HG03060 (cell line): ENCODE data around the gene PLEKHJ1.

ENCODE experiments used
- ATAC-seq: cut with Tn5 transposase; IDR thresholded peaks from one replicate; pipeline ENCODE4 v1.9.1; 2021; ENCODE audit warnings: low read depth, moderate number of reproducible peaks; ENCODE audit not compliant: unreplicated experiment

The PLEKHJ1 gene

GRCh38 chr19:2239771-2240770 is 3.9 kb upstream of the PLEKHJ1 start:
- ATAC-seq, result no peak

DNA sequence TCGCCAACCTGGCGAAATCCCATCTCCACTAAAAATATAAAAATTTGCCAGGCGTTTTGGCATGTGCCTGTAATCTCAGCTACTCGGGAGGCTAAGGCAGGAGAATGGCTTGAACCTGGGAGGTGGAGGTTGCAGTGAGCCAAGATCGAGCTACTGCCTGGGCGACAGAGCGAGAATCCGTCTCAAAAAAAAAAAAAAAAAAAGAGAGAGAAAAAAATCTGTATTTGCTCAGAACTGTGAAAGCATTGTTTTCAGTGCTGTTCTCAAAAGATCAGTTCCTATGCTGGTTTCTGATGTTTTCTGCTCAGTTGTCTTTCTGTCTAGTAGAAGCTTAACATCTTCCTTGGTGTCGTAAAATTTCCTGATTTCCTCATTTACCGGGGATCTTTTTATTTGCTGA is 3.0 kb upstream of the PLEKHJ1 start:
- ATAC-seq, result no peak

GRCh38 chr19:2237869-2238153 is 1.7 kb upstream of the PLEKHJ1 start:
- no peak for ATAC-seq

DNA sequence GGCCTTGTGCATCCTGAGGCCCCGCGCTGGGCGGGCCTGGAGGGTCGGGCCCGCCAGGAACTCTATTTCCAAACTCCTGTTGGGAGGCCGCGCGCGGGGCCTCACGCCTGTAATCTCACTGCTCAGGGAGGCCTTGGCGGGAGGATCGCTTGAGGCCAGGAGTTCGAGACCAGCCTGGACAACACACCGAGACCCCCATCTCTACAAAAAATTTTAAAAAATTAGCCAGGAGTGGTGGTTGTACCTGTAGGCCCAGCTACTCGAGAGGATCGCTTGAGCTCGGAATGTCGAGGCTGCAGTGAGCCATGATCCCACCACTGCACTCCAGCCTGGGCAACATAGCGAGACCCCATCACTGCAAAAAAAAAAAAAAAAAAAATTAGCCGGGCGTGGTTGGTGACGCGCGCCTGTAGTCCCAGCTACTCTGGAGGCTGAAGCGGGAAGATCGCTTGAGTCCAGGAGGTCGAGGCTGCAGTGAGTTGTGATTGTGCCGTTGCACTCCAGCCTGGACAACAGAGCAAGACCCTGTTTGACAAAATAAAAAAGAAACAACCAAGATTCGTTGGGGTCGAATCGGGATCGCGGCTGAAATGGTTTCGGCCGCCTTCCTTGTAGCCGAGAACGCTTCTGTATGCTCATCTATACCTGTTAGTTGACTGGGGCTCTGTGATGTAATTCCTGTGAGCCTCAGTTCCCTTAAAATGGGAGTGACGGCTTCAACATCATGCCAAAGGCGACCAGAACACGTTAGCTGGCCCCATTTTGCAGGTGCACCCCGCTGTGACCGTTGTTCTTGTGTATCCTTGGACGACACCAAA is 1.1 kb upstream of the PLEKHJ1 start:
- no peak for ATAC-seq

- ATAC-seq, result no peak
These were observed 140 bp downstream of the PLEKHJ1 start for GRCh38 chr19:2236064-2236313.

- no peak for ATAC-seq
These were observed 607 bp downstream of the PLEKHJ1 start for GRCh38 chr19:2235381-2236063.

GRCh38 chr19:2234996-2235380 is 1.1 kb downstream of the PLEKHJ1 start:
- ATAC-seq, result no peak

- no peak for ATAC-seq
These were observed 2.4 kb downstream of the PLEKHJ1 start for GRCh38 chr19:2233601-2234280.

GRCh38 chr19:2232286-2233151 is 3.6 kb downstream of the PLEKHJ1 start:
- ATAC-seq, result no peak

GRCh38 chr19:2231621-2232221 is 4.4 kb downstream of the PLEKHJ1 start:
- ATAC-seq, result no peak

DNA sequence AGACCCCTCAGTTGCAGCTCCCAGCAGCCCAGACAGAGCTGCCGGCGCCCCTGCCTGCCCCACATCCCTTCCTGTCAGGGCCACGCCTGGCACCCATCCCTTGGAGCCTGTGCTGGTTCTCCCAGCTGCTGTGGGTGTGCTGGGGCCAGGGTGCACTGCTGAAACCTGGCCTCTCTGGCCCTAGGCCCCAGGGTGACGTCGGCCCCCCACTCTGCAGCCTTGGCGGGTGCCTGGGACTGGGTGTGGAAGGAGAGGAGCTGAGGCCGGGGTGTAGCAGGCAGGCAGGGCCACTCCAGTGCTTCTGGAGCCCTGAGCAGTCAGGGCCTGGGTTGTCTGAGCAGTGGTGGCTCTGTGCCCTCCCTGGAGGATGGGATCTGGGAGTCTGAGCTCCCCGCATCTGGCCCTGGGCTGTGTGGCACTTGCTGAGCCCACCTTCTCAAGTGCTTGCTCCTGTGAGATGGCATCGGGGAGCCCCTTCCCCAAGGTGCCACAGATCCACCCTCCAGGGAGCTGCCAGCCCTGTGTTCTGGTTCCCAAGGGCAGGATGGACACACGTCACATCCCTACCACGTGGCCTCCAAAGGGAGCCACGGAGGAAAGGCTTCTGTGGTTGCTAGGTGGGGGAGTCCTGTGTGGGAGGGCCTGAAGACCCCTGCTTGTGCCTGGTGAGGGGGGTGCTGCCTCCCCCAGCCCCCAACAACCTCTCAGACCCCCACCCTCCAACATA is 5.2 kb downstream of the PLEKHJ1 start:
- no peak for ATAC-seq

- no peak for ATAC-seq
These were observed 6.0 kb downstream of the PLEKHJ1 start for GRCh38 chr19:2230033-2230531.

DNA sequence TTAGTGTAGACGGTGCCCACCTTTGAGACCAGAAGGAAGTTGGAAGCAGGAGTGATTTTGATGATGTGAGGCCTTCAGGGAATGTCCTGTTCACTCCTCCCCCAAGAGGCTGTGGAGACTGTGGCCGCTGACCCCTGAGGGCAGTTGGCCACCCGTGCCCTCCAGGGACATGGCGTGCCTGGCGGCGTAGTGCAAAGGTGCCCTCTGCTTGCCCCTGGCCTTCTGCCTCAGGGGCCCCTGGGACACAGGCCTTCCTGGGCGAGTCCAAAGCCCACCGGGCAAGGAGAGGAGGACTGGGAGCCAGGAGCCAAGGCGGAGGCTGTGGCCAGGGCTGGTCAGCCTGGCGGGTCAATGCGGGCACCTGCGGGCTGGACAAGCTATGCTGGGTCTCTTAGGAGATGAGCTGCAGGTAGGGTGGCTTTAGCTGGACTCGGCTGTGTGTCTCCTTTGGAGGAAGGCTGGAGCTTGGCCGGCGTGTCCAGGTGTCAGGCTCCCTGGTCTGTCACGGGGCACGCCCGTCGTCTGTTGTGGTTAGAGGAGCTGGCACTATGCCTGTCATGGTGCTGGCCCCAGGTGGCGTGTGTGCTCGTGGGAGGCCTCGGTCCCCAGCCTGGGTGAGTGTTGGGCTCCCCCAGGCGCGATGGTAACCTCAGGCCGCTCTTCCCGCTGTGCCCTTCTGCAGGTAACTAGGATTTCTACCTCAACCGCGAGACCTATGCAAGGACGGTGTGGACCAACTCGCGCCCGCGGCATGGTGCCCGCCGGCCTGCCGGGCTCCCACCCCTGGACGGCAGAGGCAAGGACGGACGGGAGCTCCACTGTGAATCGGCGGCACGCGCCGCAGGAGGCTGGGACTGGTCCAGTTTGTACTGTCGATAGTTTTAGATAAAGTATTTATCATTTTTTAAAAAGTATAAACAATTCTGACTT is 6.8 kb downstream of the PLEKHJ1 start:
- ATAC-seq, result no peak

DNA sequence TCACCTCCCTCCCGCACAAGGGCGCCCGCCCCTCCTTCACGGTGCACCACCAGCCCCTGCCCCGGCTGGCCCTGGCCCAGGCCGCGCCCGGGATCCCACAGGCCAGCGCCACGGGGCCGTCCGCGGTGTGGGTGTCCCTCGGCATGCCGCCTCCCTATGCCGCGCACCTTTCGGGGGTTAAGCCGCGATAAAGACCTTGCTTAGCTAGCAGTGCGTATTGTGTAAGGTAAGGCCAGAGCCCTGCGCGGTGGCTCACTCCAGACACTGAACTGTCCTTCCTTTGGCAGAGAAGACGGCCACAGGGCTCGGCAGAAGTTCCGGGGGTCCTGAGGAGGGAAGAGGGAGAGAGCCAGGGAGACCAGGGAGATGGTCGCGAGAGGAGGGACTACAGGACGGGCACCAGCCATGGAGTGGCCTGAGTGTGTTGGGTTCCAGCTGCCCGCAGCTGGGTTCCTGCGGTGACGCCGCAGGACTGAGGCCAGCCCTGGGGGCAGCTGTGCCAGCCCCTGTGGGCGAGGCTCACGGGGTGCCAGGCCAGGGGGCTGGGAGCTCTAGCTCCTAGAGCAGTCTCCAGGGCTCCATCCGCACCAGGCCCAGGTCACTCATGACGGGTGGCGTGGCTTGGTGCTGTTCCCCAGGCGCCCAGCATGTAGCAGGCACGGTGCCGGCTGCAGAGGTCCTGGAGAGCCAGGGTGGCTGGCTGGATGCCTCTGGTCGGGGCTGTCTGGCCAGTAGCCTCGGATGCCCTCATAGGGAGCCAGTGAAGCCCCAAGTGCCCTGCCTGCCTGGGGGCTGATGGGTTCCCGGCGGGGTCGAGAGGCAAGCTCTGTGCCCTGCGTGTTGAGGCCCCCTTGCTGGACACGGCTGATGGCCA is 7.7 kb downstream of the PLEKHJ1 start:
- ATAC-seq, result no peak

GRCh38 chr19:2227415-2228156 is 8.5 kb downstream of the PLEKHJ1 start:
- no peak for ATAC-seq

- no peak for ATAC-seq
These were observed 9.2 kb downstream of the PLEKHJ1 start for GRCh38 chr19:2226840-2227360.
